Astrocyte (in vitro differentiated cells and primary cell): ENCODE data around the gene MYPN.

ENCODE experiments used
- CTCF ChIP-seq: IDR thresholded peaks from 2 replicates; pipeline ENCODE4 v1.5.1; 2011; ENCODE audit warnings: low read depth, mild to moderate bottlenecking, inconsistent platforms, low read length, moderate library complexity; ENCODE audit not compliant: insufficient read depth
- EZH2 ChIP-seq: IDR thresholded peaks from 2 replicates; pipeline ENCODE4 v1.6.1; 2012; ENCODE audit warnings: mild to moderate bottlenecking, low read length, inconsistent platforms; ENCODE audit not compliant: insufficient read depth

- TF ChIP-seq CTCF = no peak
- TF ChIP-seq EZH2 = no peak
Observed at GRCh38 chr10:68090586-68090985, 18.7 kb upstream of the MYPN start.
